ENCODE data around the gene SLC30A3.

SLC30A3 gene

DNA sequence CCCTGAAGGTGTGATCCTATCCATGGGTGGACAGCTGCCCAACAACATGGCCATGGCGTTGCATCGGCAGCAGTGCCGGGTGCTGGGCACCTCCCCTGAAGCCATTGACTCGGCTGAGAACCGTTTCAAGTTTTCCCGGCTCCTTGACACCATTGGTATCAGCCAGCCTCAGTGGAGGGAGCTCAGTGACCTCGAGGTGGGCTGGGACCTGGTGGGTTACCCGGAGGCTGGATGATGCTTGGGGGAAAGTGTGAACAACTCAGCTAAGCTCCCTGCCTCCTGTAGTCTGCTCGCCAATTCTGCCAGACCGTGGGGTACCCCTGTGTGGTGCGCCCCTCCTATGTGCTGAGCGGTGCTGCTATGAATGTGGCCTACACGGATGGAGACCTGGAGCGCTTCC is 29.5 kb downstream of the SLC30A3 start:
- DNase-seq (ENCODE audit: low spot score): no peak

DNA sequence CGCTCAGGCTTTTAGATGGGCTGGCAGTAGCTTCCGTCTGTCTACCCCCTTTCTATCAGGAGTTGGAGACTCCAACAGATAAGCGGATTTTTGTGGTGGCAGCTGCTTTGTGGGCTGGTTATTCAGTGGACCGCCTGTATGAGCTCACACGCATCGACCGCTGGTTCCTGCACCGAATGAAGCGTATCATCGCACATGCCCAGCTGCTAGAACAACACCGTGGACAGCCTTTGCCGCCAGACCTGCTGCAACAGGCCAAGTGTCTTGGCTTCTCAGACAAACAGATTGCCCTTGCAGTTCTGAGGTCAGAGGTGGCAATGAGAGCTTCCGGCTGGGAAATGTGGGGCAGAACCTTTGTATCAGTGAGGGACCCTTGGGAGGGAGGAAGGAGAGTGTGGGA is 30.9 kb downstream of the SLC30A3 start:
- DNase-seq (ENCODE audit: low spot score): no peak

DNA sequence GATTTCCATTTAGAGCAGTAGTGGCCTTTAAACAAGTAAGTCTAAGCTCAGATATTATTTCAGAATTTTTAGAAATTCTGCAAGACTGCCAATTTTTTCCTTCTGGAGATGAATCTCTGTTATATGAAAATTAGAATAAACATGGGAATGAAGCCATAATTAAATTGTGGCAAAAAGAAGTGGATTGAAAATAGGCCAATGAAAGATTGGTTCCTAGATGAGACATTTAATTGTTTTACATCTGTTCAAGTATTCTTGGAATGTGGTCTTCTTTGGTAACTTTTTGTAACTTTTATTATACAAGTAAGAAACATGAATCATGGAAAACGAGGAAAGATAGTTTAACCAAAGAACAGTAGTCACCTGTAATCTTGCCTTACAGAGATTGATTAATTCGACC is 35.3 kb downstream of the SLC30A3 start:
- DNase-seq (ENCODE audit: low spot score): no peak

DNA sequence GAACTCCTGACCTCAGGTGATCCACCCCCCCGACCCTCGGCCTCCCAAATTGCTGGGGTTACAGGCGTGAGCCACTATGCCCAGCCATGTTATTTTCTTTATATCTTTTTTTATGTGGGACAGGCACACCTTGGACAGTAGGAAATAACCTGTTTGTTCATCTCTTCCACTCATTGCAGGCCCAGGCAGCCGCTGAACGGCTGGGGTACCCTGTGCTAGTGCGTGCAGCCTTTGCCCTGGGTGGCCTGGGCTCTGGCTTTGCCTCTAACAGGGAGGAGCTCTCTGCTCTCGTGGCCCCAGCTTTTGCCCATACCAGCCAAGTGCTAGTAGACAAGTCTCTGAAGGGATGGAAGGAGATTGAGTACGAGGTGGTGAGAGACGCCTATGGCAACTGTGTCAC is 37.3 kb downstream of the SLC30A3 start:
- DNase-seq (ENCODE audit: low spot score): no peak

DNA sequence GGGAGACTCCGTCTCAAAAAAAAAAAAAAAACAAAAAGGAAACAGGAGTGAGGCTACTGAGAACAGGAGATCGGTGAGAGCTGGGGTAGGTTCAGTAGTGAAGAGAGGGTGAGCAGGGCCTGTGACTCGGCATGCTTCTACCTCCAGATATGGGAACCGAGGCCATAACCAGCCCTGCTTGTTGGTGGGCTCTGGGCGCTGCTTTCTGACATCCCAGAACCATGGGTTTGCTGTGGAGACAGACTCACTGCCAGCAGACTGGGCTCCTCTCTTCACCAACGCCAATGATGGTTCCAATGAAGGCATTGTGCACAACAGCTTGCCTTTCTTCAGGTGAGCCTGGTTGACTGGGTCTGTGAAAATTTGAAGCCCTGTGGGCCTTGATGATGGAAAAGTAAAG is 39.4 kb downstream of the SLC30A3 start:
- DNase-seq (ENCODE audit: low spot score): no peak

DNA sequence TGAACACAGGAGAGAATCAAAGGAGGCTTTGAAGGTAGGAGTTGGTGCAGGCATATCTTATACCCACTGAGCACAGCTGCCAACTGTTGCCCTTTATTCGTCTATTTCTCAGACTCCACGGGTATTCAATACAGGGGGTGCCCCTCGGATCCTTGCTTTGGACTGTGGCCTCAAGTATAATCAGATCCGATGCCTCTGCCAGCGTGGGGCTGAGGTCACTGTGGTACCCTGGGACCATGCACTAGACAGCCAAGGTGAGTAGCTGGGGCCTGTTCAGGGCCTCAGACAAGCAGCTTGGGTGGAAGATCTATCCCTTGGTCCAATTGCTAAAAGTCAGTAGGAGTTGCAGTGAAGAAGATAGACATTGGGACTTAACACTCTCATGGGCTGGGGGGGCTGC is 40.4 kb downstream of the SLC30A3 start:
- no peak for DNase-seq (ENCODE audit: low spot score)

DNA sequence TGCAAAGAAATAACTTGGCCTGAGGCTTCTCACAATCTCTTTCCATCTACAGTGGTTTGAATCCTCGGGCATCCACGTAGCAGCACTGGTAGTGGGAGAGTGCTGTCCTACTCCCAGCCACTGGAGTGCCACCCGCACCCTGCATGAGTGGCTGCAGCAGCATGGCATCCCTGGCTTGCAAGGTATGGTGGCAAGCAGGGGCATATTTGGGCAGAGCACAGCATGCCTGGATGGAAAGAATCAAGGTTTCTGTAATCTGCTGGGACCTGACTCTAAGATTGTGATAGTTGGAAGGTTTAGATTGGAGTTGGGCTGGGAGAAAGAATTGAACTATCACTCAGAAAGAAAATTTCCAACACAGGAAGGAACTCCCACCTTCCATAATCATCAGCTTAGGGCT is 41.7 kb downstream of the SLC30A3 start:
- DNase-seq (ENCODE audit: low spot score): no peak

DNA sequence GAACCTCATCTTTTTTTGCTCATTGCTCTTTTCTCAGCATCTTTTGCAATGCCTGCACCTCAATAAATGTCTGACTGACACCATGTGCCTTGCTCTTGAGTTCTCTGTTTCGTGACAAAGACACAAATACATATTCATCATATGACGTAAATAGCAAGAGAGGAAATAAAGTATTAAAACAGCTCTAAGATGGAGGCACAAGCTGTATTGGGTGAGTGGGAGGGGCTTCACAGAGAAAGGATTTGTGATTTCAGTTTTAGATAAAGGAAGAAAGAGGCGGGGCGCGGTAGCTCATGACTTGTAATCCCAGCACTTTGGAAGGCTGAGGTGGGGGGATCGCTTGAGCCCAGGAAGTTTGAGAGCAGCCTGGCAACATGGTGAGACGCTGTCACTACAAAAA is 42.8 kb downstream of the SLC30A3 start:
- no peak for DNase-seq (ENCODE audit: low spot score)

DNA sequence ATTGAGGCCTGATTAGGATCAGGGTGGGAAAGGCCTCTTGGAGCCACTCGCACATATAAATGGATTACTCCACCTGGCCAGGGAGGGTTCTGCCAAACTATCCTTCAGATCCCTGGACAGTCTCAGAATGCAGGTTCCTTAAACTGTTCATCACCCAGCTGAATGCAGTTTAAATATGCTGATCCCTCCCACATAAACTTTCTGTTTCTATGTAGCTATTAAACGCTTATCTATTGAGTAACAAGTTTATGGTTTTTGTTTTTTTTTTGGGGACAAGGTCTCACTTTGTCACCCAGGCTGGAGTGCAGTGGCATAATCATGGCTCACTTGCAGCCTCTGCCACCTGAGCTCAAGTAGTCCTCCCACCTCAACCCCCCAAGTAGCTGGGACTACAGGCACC is 43.8 kb downstream of the SLC30A3 start:
- no peak for DNase-seq (ENCODE audit: low spot score)

DNA sequence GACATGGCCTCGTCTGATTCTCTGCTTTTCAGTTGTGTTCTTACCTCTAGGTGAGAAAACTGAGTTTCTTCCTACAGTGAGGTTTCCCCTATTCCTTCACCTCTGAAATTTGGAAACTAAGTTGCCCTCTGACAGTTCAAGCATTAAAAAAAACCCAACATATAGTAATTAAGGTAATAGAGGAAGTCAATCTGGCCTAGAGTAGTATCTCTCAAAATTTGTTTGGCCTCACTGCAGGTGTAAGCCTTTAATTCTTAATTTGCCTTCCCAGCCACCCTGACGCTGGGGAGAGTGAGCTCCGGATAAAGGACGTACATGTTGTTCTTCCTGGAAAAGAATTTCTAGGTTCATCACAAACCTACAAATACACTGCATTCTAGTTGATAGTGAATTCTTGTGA is 44.2 kb downstream of the SLC30A3 start:
- no peak for DNase-seq (ENCODE audit: low spot score)

DNA sequence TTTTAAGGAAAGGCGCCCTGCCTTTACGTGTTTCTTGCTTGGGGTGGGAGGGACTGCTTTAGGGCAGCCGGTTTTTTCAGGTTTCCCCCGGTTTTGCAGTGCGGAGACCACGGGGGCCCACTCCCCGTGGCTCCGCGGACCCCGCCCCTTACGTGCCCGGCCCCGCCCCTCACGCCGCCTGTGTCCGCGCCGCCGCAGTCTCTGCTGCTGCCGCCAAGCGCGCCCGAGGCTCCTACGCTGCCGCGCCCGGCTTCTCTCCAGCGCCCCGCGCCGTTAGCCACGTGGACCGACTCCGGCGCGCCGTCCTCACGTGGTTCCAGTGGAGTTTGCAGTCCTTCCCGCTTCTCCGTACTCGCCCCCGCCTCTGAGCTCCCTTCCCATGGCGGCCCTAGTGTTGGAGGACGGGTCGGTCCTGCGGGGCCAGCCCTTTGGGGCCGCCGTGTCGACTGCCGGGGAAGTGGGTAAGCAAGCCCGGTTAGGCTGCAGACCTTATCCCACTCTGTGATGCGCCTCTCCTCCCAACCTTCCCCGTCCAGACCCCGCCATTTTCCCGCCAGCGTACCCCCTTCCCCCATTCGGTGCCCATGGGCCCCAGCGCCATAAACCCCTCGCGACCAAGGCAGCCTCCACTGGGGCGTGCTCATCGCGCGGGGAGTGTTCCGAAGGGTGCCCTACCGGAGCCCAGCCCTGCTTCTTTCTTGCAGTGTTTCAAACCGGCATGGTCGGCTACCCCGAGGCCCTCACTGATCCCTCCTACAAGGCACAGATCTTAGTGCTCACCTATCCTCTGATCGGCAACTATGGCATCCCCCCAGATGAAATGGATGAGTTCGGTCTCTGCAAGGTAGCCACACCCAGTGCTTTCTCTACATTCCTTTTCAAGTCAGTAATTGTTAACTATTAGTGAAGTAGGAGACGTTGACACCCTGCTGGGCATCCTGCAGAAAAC is 45.4 kb downstream of the SLC30A3 start, which contains the start of gene CAD:
Gene CAD (plus strand): TSS at position 197 of the 949 bp plus-strand sequence. CDS start 183 bp downstream, at position 380.
- DNase-seq (ENCODE audit: low spot score): peak; percentile 95

DNA sequence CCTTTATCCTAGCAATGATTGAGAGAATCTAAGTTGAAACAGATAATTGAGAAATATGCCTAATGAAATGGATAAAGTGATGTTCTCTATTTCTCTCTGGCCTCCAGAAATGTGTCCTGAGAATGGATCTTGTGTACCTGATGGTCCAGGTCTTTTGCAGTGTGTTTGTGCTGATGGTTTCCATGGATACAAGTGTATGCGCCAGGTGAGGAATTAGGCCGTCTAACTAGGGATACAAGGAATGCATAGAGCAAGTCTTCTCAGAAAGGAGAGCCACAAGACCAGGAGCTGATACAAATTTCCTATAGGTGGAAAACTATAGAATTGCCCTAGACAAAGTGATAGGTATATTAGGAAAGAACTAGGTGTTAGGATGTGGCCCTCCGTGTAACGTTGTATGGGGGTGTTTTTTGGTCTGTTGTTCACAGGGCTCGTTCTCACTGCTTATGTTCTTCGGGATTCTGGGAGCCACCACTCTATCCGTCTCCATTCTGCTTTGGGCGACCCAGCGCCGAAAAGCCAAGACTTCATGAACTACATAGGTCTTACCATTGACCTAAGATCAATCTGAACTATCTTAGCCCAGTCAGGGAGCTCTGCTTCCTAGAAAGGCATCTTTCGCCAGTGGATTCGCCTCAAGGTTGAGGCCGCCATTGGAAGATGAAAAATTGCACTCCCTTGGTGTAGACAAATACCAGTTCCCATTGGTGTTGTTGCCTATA is 46.3 kb downstream of the SLC30A3 start:
- DNase-seq (ENCODE audit: low spot score): no peak

DNA sequence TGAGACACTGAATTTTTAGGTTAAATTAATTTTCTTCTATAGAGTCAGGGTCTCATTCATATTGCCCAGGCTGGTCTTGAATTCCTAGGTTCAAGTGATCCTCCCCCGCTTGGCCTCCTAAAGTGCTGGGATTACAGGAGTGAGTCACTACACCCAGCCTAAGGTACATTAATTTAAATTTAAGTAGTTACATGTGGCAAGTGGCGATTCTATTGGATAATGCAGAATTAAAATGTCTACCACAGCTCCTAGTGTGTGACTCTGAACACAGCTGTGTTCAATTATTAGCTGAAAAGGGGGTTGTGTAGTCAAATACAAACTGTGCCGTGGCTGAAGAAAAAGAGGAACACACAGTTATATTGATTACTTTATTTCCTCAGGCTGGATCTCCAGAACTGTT is 47.9 kb downstream of the SLC30A3 start:
- DNase-seq (ENCODE audit: low spot score): no peak

DNA sequence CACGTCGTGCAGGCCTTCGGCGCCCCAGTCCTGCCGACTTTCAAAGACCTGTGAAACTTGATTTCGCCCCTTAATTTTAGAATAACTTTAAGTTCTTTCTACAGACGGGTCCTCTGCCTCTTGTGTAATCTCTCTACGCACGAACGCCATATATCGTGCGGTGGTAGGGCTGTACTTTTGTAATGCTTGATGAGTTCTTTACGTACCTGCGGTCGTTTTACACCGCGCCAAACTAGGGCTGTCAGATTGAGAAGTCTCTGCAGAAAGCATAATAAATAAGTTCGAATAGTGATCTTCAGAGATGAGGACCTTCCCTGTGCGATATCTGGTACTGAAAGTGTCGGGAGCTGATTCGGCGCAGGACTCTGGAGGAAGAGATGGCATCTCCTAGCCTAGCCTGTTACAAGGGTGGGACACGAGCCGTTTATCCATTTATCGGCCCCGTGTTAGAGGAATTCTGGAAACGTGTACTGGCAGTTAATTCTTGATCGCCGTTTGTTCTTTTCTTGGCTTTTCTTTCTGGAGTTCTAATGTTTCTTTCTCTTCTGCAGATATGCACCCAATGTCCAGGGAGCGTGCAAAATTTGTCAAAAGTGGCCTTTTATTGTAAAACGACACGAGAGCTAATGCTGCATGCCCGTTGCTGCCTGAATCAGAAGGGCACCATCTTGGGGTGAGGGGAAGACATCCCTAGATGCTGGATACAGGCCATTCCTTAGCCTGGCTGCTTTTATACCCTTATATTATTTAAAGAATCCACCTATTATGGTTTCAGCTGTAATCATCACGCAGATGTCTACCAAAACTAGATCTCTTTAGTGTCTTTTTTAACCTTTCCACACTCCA is 50.0 kb downstream of the SLC30A3 start:
- no peak for DNase-seq (ENCODE audit: low spot score)

DNA sequence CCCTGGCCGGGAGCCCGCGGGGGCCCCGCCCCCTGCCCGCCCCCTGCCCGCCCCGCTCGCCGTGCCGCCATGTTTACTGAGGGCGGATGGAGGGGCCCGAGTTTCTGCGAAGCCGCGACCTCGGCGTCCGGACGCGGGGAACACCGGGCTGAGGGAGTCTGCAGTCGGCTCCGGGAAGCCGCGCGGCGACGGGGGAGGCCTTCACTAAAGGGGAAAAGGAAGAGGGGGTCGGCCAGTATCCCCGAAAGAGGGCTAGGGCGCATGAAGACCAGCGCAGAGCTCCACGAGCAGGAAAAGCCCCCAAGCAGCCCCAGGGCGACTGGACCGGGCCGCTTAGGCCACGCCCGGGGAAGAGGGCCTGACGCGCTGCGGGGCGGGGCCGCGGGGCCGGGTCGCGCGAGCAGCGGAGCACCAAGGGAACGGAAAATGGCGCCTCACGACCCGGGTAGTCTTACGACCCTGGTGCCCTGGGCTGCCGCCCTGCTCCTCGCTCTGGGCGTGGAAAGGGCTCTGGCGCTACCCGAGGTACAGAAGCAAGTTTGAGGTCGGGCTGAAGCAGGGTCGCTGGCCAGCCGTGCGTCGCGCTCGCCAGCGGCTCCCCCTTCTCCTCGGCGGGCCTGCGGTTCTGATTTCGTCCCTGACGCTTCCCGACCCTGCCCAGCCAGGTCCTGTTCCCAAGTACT is 50.8 kb downstream of the SLC30A3 start, which contains the start of the genes ATRAID and SLC5A6:
Gene ATRAID (plus strand): TSS at position 99 of the 683 bp plus-strand sequence. CDS start 328 bp downstream, at position 427.
Gene SLC5A6 (minus strand): TSS at position 326 of the 683 bp plus-strand sequence. CDS start 4,618 bp downstream, outside the sequence.
- DNase-seq (ENCODE audit: low spot score): peak; percentile 93

DNA sequence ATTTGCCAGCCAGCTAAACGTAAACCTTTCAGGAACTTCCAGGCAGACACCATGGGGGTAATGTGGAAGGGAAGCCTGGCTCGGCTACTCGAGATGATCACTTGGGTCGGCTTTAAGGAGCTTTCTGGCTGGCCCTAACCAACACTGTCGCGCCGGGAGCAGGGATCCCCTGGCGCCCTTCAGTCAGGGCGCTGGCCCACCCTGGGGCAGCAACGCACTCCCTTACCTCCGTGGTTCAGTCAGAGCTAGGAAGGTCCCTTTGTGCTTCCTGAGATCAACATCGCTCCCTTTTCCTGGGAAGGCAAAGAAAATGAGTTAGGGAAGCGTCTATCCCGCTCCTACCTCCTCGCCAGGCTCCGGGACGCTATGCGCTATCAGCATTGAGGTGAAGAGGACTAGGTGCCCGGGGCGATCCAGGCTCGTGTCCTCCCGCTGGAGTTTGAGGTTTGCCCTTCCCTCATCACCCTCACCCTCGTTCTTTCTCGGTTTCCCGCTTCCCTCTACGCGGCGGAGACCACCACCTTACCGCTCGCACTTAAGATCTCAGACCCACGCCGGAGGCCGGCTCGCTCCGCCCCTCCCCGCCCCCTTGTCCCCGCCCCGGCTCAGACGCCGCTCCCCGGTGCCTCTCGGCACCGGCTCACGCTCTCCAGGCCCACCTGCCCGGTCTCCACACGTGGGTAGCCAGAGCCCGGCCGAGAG is 51.5 kb downstream of the SLC30A3 start:
- DNase-seq (ENCODE audit: low spot score): peak; percentile 93

DNA sequence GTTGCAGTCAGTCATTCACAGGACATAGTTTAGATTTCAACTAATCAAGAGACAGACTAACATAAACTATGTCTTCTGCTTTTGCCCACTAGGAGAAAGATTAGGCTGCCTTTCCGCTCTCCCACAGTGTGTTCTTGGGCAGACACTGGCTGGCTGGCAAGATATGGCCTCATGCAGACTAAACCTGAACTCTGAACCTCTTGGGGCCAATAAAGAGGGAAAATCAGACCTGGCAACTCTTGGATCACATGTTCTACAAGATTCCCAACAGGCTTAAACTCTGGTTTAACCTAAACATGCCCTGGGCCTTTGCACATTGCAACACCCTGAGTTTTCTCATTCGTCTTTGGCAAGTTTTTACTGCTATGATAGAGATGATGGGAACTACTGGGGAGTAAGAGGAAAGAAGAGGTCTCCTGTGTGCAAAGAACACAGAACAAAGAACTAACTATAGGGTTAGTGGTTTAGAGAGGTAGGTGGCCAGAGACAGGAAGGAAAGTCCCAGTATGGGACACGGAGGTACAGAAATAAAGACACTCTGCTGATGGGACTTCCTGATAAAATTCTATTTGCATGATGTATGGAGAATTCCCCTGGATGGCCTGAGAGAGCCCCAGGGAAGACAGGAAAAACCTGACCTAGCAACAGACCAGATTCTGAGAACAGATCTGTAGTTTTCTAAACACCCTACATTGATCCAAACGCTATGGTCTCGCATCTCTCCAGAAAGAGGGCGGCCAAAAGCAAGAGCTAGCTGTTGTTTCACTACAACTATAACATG is 53.0 kb downstream of the SLC30A3 start:
- no peak for DNase-seq (ENCODE audit: low spot score)

DNA sequence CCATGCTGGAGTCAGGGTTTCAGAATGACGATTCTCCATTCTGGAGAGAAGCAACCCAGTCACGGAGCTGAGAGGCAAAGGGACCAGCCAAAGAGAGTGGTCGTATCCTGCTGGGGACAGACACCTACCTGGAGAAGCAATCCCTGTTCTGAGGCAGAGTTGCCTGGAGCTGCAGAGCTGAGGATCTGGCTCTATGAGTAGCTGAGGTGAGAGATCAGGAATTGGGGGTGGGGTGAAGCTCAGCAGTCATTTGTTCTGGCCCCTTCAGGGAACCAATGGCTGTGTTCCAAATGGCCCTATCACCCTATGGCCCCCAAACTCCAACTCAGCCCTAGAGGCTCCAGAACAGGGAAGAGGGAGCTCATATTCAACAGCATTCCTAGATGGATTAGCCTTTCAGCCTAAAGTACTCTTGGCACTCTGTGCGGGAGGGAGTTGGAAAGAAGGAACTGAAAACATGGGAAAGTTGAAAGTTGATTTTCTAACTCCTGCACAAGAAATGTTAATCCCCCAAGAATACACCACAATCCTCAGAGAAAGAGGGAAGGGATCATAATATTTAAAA is 54.3 kb downstream of the SLC30A3 start:
- no peak for DNase-seq (ENCODE audit: low spot score)

DNA sequence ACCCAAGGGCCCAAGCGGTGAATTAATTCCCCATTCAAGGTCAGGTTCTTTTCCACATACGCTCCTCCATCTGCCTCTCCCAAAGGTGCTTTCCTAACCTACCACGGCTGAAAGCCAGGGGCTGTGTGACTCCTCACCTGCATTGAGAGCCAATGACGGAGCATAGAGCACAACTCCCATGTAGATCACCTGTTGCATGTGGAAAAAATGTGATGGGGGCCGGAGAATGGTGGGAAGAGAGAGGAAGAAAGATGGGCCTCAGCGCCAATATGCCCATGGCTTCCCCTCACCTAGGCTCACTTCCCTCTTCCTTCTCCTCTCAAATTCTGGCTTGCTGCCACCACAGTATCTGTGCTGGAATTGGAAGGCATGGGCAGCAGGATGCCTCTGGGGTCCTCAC is 56.5 kb downstream of the SLC30A3 start:
- DNase-seq (ENCODE audit: low spot score): no peak

DNA sequence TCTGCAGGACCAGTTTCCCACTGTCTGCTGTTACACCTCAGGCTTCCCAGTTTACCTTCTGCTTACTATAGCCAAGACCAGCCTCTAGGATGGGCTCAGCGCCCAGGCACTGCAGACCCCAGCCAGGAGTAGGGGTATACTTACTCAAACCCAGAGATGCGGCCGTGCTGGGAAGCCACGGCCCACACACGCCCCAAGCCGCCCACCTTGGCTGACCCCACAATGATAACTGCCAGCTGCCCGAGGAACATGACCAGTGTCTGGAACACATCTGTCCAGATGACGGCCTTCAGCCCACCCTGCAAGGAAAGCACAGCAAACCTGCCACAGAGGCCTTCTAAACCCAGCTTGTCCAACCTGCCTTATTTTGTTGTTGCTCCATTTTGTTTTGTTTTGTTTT is 57.6 kb downstream of the SLC30A3 start:
- no peak for DNase-seq (ENCODE audit: low spot score)

Measured in D341Med (cell line).